Karpas-422 (cell line): Measurements from ENCODE around the gene CASP3. TPM values are rescaled to one million over a fixed set of nuclear protein-coding genes. Genes with fewer than 3 reads are reported as not detected.
A peak's percentile ranks its signal among the peaks of the same experiment; 100 is the strongest.

ENCODE experiments used
- DNase-seq: peaks from one replicate; pipeline ENCODE4 v3.0.0-alpha.2; 2015
- H2AFZ ChIP-seq: fragments of 200-600 bp; sonication (generic); 2 replicates; pipeline ENCODE4 v1.6.1; 2014; ENCODE audit warnings: antibody characterized with exemption, low read length, mixed read lengths
- H3K27ac ChIP-seq: fragments of 200-600 bp; sonication (generic); 2 replicates; pipeline ENCODE4 v1.5.1; 2014; ENCODE audit warnings: mild to moderate bottlenecking, low read length, moderate library complexity
- H3K27me3 ChIP-seq: fragments of 200-600 bp; sonication (generic); 2 replicates; pipeline ENCODE4 v1.6.1; 2014; ENCODE audit warnings: low read length, mixed read lengths
- H3K36me3 ChIP-seq: fragments of 200-600 bp; sonication (generic); 2 replicates; pipeline ENCODE4 v1.6.1; 2014; ENCODE audit warnings: low read length, mixed read lengths; ENCODE audit not compliant: insufficient read depth
- H3K4me1 ChIP-seq: fragments of 200-600 bp; sonication (generic); 2 replicates; pipeline ENCODE4 v1.6.1; 2014; ENCODE audit warnings: mild to moderate bottlenecking, low read length, mixed read lengths
- H3K4me2 ChIP-seq: fragments of 200-600 bp; sonication (generic); 2 replicates; pipeline ENCODE4 v1.6.1; 2014; ENCODE audit warnings: low read length, low read depth, mild to moderate bottlenecking; ENCODE audit not compliant: poor library complexity, severe bottlenecking
- H3K4me3 ChIP-seq: fragments of 200-600 bp; sonication (generic); 2 replicates; pipeline ENCODE4 v1.5.1; 2014; ENCODE audit warnings: mild to moderate bottlenecking, antibody characterized with exemption, low read length, mixed read lengths
- H3K79me2 ChIP-seq: fragments of 200-600 bp; sonication (generic); 2 replicates; pipeline ENCODE4 v1.6.1; 2014; ENCODE audit warnings: mild to moderate bottlenecking, low read length, mixed read lengths
- H3K9ac ChIP-seq: fragments of 200-600 bp; sonication (generic); 2 replicates; pipeline ENCODE4 v1.6.0; 2014; ENCODE audit warnings: low read length
- H3K9me2 ChIP-seq: fragments of 200-600 bp; sonication (generic), shearing (Covaris generic); replicated peaks from 2 replicates; pipeline ENCODE4 v1.6.0; 2014; ENCODE audit warnings: mild to moderate bottlenecking, low read length, moderate library complexity; ENCODE audit not compliant: insufficient read depth
- H3K9me3 ChIP-seq: fragments of 300-700, 200-600 bp; sonication (generic); 2 replicates; pipeline ENCODE4 v1.6.1; 2014; ENCODE audit warnings: low read length, mixed read lengths
- H4K20me1 ChIP-seq: fragments of 200-600 bp; sonication (generic); 2 replicates; pipeline ENCODE4 v1.6.1; 2014; ENCODE audit warnings: mild to moderate bottlenecking, antibody characterized with exemption, low read length, low read depth; ENCODE audit not compliant: insufficient read depth
- total RNA-seq: library from RNA; depleted of rRNA; stranded (reverse); fragments of >200 nt; shearing (Covaris generic); gene quantifications from 2 replicates; pipeline ENCODE4 v1.2.3, GENCODE V29; 2014; ENCODE audit warnings: low replicate concordance

The CASP3 gene
- total RNA-seq, 1 experiment from 2014 or later = 22.5 TPM

- H3K9ac ChIP-seq = no peak overlapping the region
- DNase-seq = no peak
- no peak overlapping the region for H3K4me3 ChIP-seq
- no peaks in the 10 kb centered on the region for H4K20me1 ChIP-seq
- no peaks in the 10 kb centered on the region for H3K27me3 ChIP-seq
- no peak overlapping the region for H2AFZ ChIP-seq
- H3K4me2 ChIP-seq = no peak overlapping the region
- H3K9me3 ChIP-seq = no peaks in the 10 kb centered on the region
- no peak overlapping the region for H3K27ac ChIP-seq
- no peaks in the 10 kb centered on the region for H3K36me3 ChIP-seq
- no peaks in the 10 kb centered on the region for H3K4me1 ChIP-seq
- no peaks in the 10 kb centered on the region for H3K9me2 ChIP-seq
- H3K79me2 ChIP-seq = no peaks in the 10 kb centered on the region
Measured at GRCh38 chr4:184671101-184671500, 21.9 kb upstream of the CASP3 start.

GRCh38 chr4:184669251-184669650, 20.0 kb upstream of the CASP3 start:
- Histone ChIP-seq H3K36me3 (no peaks in the 10 kb centered on the region), H3K27ac (no peak overlapping the region), H3K27me3 (no peaks in the 10 kb centered on the region), H3K79me2 (no peaks in the 10 kb centered on the region), H2AFZ (no peak overlapping the region), H3K4me1 (no peaks in the 10 kb centered on the region), H3K9ac (no peak overlapping the region), H3K9me3 (no peaks in the 10 kb centered on the region), H3K4me3 (no peak overlapping the region), H3K4me2 (no peak overlapping the region), H3K9me2 (no peaks in the 10 kb centered on the region), H4K20me1 (no peaks in the 10 kb centered on the region)
- no peak for DNase-seq

- Histone ChIP-seq H3K9me2 (no peaks in the 10 kb centered on the region), H3K4me1 (no peaks in the 10 kb centered on the region), H3K36me3 (no peaks in the 10 kb centered on the region), H3K4me2 (no peak overlapping the region), H4K20me1 (no peaks in the 10 kb centered on the region), H3K27me3 (no peaks in the 10 kb centered on the region), H3K4me3 (no peak overlapping the region), H3K9me3 (no peaks in the 10 kb centered on the region), H3K27ac (no peak overlapping the region), H3K79me2 (no peaks in the 10 kb centered on the region), H3K9ac (no peak overlapping the region), H2AFZ (no peak overlapping the region)
- no peak for DNase-seq
Measured at GRCh38 chr4:184668511-184669114, 19.4 kb upstream of the CASP3 start.

GRCh38 chr4:184668096-184668495, 18.8 kb upstream of the CASP3 start:
- no peak overlapping the region for H3K4me3 ChIP-seq
- no peak overlapping the region for H3K27ac ChIP-seq
- no peak for DNase-seq
- H4K20me1 ChIP-seq = no peaks in the 10 kb centered on the region
- no peaks in the 10 kb centered on the region for H3K9me3 ChIP-seq
- H2AFZ ChIP-seq = no peak overlapping the region
- H3K9ac ChIP-seq = no peak overlapping the region
- no peaks in the 10 kb centered on the region for H3K27me3 ChIP-seq
- H3K79me2 ChIP-seq = no peaks in the 10 kb centered on the region
- no peaks in the 10 kb centered on the region for H3K36me3 ChIP-seq
- H3K4me2 ChIP-seq = no peak overlapping the region
- H3K9me2 ChIP-seq = no peaks in the 10 kb centered on the region
- no peaks in the 10 kb centered on the region for H3K4me1 ChIP-seq

GRCh38 chr4:184666670-184667069, 17.4 kb upstream of the CASP3 start:
- Histone ChIP-seq H3K9ac (no peak overlapping the region), H2AFZ (no peak overlapping the region), H3K9me3 (no peaks in the 10 kb centered on the region), H3K4me3 (no peak overlapping the region), H3K27me3 (no peaks in the 10 kb centered on the region), H3K4me2 (no peak overlapping the region), H3K36me3 (no peaks in the 10 kb centered on the region), H3K9me2 (no peaks in the 10 kb centered on the region), H3K79me2 (no peaks in the 10 kb centered on the region), H3K4me1 (peaks cover 6% of the 10 kb centered on the region), H4K20me1 (no peaks in the 10 kb centered on the region), H3K27ac (no peak overlapping the region)
- DNase-seq = no peak

GRCh38 chr4:184664445-184665210, 15.4 kb upstream of the CASP3 start:
- DNase-seq = no peak

GRCh38 chr4:184662236-184662635, 13.0 kb upstream of the CASP3 start:
- Histone ChIP-seq H3K27ac (peak overlapping the region; percentile 13; the same call in 1 of the 2 replicates), H3K9me3 (no peaks in the 10 kb centered on the region), H3K9me2 (no peaks in the 10 kb centered on the region), H3K4me2 (no peak overlapping the region), H3K36me3 (no peaks in the 10 kb centered on the region), H4K20me1 (no peaks in the 10 kb centered on the region), H3K79me2 (no peaks in the 10 kb centered on the region), H3K4me1 (peaks cover 8% of the 10 kb centered on the region), H3K4me3 (no peak overlapping the region), H3K9ac (no peak overlapping the region), H3K27me3 (no peaks in the 10 kb centered on the region), H2AFZ (no peak overlapping the region)
- no peak for DNase-seq

More at GRCh38 chr4:184664445-184665210, 15.4 kb upstream of the CASP3 start:
- Histone ChIP-seq H3K27me3 (no peaks in the 10 kb centered on the region), H2AFZ (no peak overlapping the region), H3K9ac (no peak overlapping the region), H3K4me3 (no peak overlapping the region), H3K79me2 (no peaks in the 10 kb centered on the region), H3K27ac (no peak overlapping the region), H3K4me2 (no peak overlapping the region), H3K36me3 (no peaks in the 10 kb centered on the region), H3K9me2 (no peaks in the 10 kb centered on the region), H4K20me1 (no peaks in the 10 kb centered on the region), H3K9me3 (no peaks in the 10 kb centered on the region), H3K4me1 (peaks cover 6% of the 10 kb centered on the region)

GRCh38 chr4:184660978-184661377, 11.7 kb upstream of the CASP3 start:
- DNase-seq = no peak
- Histone ChIP-seq H3K9me2 (no peaks in the 10 kb centered on the region), H3K4me3 (no peak overlapping the region), H3K27me3 (no peaks in the 10 kb centered on the region), H3K79me2 (no peaks in the 10 kb centered on the region), H2AFZ (no peak overlapping the region), H3K9me3 (no peaks in the 10 kb centered on the region), H3K27ac (no peak overlapping the region), H4K20me1 (no peaks in the 10 kb centered on the region), H3K9ac (no peak overlapping the region), H3K4me2 (no peak overlapping the region), H3K36me3 (no peaks in the 10 kb centered on the region), H3K4me1 (peaks cover 20% of the 10 kb centered on the region)
